ENCODE measurements around the gene JADE2. TPM values are rescaled to one million over a fixed set of nuclear protein-coding genes. Genes with fewer than 3 reads are reported as not detected.

The JADE2 gene
- total and polyA plus RNA-seq, 4 donors: 3.9 to 11.4 (median 5.5) TPM

GRCh38 chr5:134491841-134492442 lies 33.5 kb upstream of the JADE2 start:
- WGBS: 95% methylated on average over 9 of the region's 9 CpGs
- H3K4me1 ChIP-seq (ENCODE audit: control insufficient read depth in 4 of 4, insufficient read depth in 4 of 4, low read length in 3 of 4): no peaks in the 10 kb centered on the region
- no peak overlapping the region for H3K4me3 ChIP-seq (ENCODE audit: low read depth in 1 of 3, low read length in 3 of 3)
- no peak for TF ChIP-seq JUND (IDR thresholded peaks at IDR 0.05)
- TF ChIP-seq YY1 (IDR thresholded peaks at IDR 0.05): no peak
- no peak for TF ChIP-seq TAF1 (conservative IDR thresholded peaks at IDR 0.05)
- TF ChIP-seq FOXA1 (IDR thresholded peaks at IDR 0.05): no peak
- no peaks in the 10 kb centered on the region for H3K27me3 ChIP-seq (ENCODE audit: control insufficient read depth in 4 of 4, insufficient read depth in 4 of 4, low read length in 3 of 4)
- H3K36me3 ChIP-seq (ENCODE audit: control insufficient read depth in 4 of 4, insufficient read depth in 3 of 4, low read depth in 1 of 4, low read length in 3 of 4): no peaks in the 10 kb centered on the region
- no peaks in the 10 kb centered on the region for H3K9me3 ChIP-seq (ENCODE audit: control insufficient read depth in 4 of 4, low read length in 3 of 4)
- no peak overlapping the region for H3K27ac ChIP-seq (ENCODE audit: low read depth in 1 of 2, low read length in 2 of 2)
- no peak for DNase-seq (ENCODE audit: low spot score)
- H3K9ac ChIP-seq (ENCODE audit: low read depth in 1 of 2, low read length in 2 of 2): no peak overlapping the region

- Histone ChIP-seq H3K27ac (ENCODE audit: low read depth in 1 of 2, low read length in 2 of 2) (no peak overlapping the region), H3K9ac (ENCODE audit: low read depth in 1 of 2, low read length in 2 of 2) (no peak overlapping the region), H3K9me3 (ENCODE audit: control insufficient read depth in 4 of 4, low read length in 3 of 4) (no peaks in the 10 kb centered on the region), H3K27me3 (ENCODE audit: control insufficient read depth in 4 of 4, insufficient read depth in 4 of 4, low read length in 3 of 4) (no peaks in the 10 kb centered on the region), H3K4me3 (ENCODE audit: low read depth in 1 of 3, low read length in 3 of 3) (no peak overlapping the region), H3K4me1 (ENCODE audit: control insufficient read depth in 4 of 4, insufficient read depth in 4 of 4, low read length in 3 of 4) (no peaks in the 10 kb centered on the region), H3K36me3 (ENCODE audit: control insufficient read depth in 4 of 4, insufficient read depth in 3 of 4, low read depth in 1 of 4, low read length in 3 of 4) (no peaks in the 10 kb centered on the region)
- no peak for TF ChIP-seq HNF4G (IDR thresholded peaks at IDR 0.05)
- TF ChIP-seq FOXA2 (IDR thresholded peaks at IDR 0.05): no peak
- no peak for TF ChIP-seq MAX (IDR thresholded peaks at IDR 0.05)
- no peak for TF ChIP-seq FOXA1 (IDR thresholded peaks at IDR 0.05)
- no peak for TF ChIP-seq EGR1 (IDR thresholded peaks at IDR 0.05; ENCODE audit: low read depth in 2 of 2)
- WGBS: 87% methylated on average over 6 of the region's 6 CpGs
- DNase-seq (ENCODE audit: low spot score): no peak
Observed at GRCh38 chr5:134492568-134492967, 32.9 kb upstream of the JADE2 start.

- WGBS: 95% methylated on average over 4 of the region's 4 CpGs
- Histone ChIP-seq H3K9me3 (ENCODE audit: control insufficient read depth in 4 of 4, low read length in 3 of 4) (no peaks in the 10 kb centered on the region), H3K27me3 (ENCODE audit: control insufficient read depth in 4 of 4, insufficient read depth in 4 of 4, low read length in 3 of 4) (no peaks in the 10 kb centered on the region), H3K4me3 (ENCODE audit: low read depth in 1 of 3, low read length in 3 of 3) (no peak overlapping the region), H3K27ac (ENCODE audit: low read depth in 1 of 2, low read length in 2 of 2) (no peak overlapping the region), H3K9ac (ENCODE audit: low read depth in 1 of 2, low read length in 2 of 2) (no peak overlapping the region), H3K36me3 (ENCODE audit: control insufficient read depth in 4 of 4, insufficient read depth in 3 of 4, low read depth in 1 of 4, low read length in 3 of 4) (no peaks in the 10 kb centered on the region), H3K4me1 (ENCODE audit: control insufficient read depth in 4 of 4, insufficient read depth in 4 of 4, low read length in 3 of 4) (no peaks in the 10 kb centered on the region)
- no peak for DNase-seq (ENCODE audit: low spot score)
- TF ChIP-seq RAD21 (IDR thresholded peaks at IDR 0.05) (no peak), EGR1 (IDR thresholded peaks at IDR 0.05; ENCODE audit: low read depth in 2 of 2) (no peak), GABPA (IDR thresholded peaks at IDR 0.05 in 1 of 2, conservative IDR thresholded peaks at IDR 0.05 in 1 of 2) (no peak), SP1 (IDR thresholded peaks at IDR 0.05) (no peak), NR2F2 (IDR thresholded peaks at IDR 0.05) (no peak), MAX (IDR thresholded peaks at IDR 0.05) (no peak), REST (IDR thresholded peaks at IDR 0.05) (no peak), HNF4A (conservative IDR thresholded peaks at IDR 0.05) (no peak), JUND (IDR thresholded peaks at IDR 0.05) (no peak), TAF1 (conservative IDR thresholded peaks at IDR 0.05) (no peak), FOXA2 (IDR thresholded peaks at IDR 0.05) (no peak), RXRA (IDR thresholded peaks at IDR 0.05) (no peak), ATF3 (IDR thresholded peaks at IDR 0.05) (no peak), HNF4G (IDR thresholded peaks at IDR 0.05) (no peak), ZBTB33 (IDR thresholded peaks at IDR 0.05) (no peak), FOXA1 (IDR thresholded peaks at IDR 0.05) (no peak)
Observed at GRCh38 chr5:134493461-134494055, 31.9 kb upstream of the JADE2 start.

Measured in liver (tissue), 9 donors.